Upper lobe of right lung (tissue), 1 donor: ENCODE measurements around the gene BAIAP2L1. TPM values are rescaled to one million over a fixed set of nuclear protein-coding genes. Genes with fewer than 3 reads are reported as not detected.
A peak's percentile ranks its signal among the peaks of the same experiment; 100 is the strongest.
"Not testable (repeated sequence)": the region's sequence is repeated elsewhere in the genome, so short reads cannot be mapped to it uniquely, and the experiment has no call there.

ENCODE experiments used
- ATAC-seq: fragments of 200-7000 bp; cut with Tn5 transposase; one replicate; pipeline ENCODE4 v1.9.1; 2020; ENCODE audit warnings: mild to moderate bottlenecking, moderate library complexity
- DNase-seq: peaks from one replicate; pipeline ENCODE4 v3.0.0-alpha.2; 2020
- H3K27ac ChIP-seq: fragments of 200-600 bp; one replicate; pipeline ENCODE4 v1.8.0; 2022
- H3K27me3 ChIP-seq: fragments of 200-600 bp; one replicate; pipeline ENCODE4 v1.8.0; 2022; ENCODE audit warnings: mild to moderate bottlenecking
- H3K36me3 ChIP-seq: fragments of 200-600 bp; one replicate; pipeline ENCODE4 v1.8.0; 2022
- H3K4me1 ChIP-seq: fragments of 200-600 bp; one replicate; pipeline ENCODE4 v1.8.0; 2022
- H3K4me3 ChIP-seq: fragments of 200-600 bp; one replicate; pipeline ENCODE4 v1.8.0; 2022; ENCODE audit warnings: mild to moderate bottlenecking
- H3K9me3 ChIP-seq: fragments of 200-600 bp; one replicate; pipeline ENCODE4 v1.8.0; 2022
- CTCF ChIP-seq: fragments of 200-600 bp; IDR thresholded peaks from one replicate; pipeline ENCODE4 v1.8.0; 2022; ENCODE audit warnings: antibody characterized with exemption
- intact Hi-C: fragments of 100-400 bp; cut with DNase I; formaldehyde crosslinking; loops from one replicate; pipeline ENCODE4 v1.11.0; 2022
- long read RNA-seq: library from polyadenylated mRNA; unstranded; transcript quantifications from one replicate; pipeline ENCODE4 v2.0.0, GENCODE V29; 2021
- total RNA-seq: library from RNA; stranded (reverse); fragmentation: NEBNext Ultra II Directional; extraction: Animal tissue kit (Norgen Biotek cat#: 25700); gene quantifications from one replicate; pipeline ENCODE4 v1.2.1, GENCODE V29; 2021
- donor health status: DM: no; HTN: yes; CAD: no; lungs with severe emphysema.

Gene BAIAP2L1, protein sequence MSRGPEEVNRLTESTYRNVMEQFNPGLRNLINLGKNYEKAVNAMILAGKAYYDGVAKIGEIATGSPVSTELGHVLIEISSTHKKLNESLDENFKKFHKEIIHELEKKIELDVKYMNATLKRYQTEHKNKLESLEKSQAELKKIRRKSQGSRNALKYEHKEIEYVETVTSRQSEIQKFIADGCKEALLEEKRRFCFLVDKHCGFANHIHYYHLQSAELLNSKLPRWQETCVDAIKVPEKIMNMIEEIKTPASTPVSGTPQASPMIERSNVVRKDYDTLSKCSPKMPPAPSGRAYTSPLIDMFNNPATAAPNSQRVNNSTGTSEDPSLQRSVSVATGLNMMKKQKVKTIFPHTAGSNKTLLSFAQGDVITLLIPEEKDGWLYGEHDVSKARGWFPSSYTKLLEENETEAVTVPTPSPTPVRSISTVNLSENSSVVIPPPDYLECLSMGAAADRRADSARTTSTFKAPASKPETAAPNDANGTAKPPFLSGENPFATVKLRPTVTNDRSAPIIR
- total RNA-seq, result 22.9 TPM
- long read RNA-seq, transcript BAIAP2L1-201 (14 exons, 3,622 nt), result major isoform, 8 of 31 reads
- long read RNA-seq, partial matches to known transcripts, result 14 of 31 reads
- long read RNA-seq, other reads (novel, unspliced or antisense), result 9 of 31 reads

- H3K27ac ChIP-seq, result peak within 1 kb of the TSS; percentile 74
- peaks cover 4% of the 10 kb centered on the region for H3K4me1 ChIP-seq
- no peaks in the 10 kb centered on the region for H3K27me3 ChIP-seq
- H3K36me3 ChIP-seq, result no peaks in the 10 kb centered on the region
- ATAC-seq (peak; percentile 98), DNase-seq (peak; percentile 96)
- H3K4me3 ChIP-seq, result peak within 1 kb of the TSS; percentile 61
- intact Hi-C loops, result loop anchor here (10.0 kb wide), 1 partner anchor 106 kb away; no protein-coding TSS in a partner anchor
- TF ChIP-seq CTCF, result no peak
- H3K9me3 ChIP-seq, result no peaks in the 10 kb centered on the region
Measured at GRCh38 chr7:98400542-98401340, at the start of gene BAIAP2L1. TSS of gene BAIAP2L1 (minus strand) at chr7:98401090. CDS start at chr7:98400852, 238 bp downstream.

GRCh38 chr7:98448766-98449165 is 47.9 kb upstream of the BAIAP2L1 start:
- H3K27ac ChIP-seq, result no peak overlapping the region
- H3K9me3 ChIP-seq, result no peaks in the 10 kb centered on the region
- no peak for DNase-seq
- H3K27me3 ChIP-seq, result no peaks in the 10 kb centered on the region
- H3K4me3 ChIP-seq, result no peak overlapping the region
- intact Hi-C loops, result no loop called here
- no peak for ATAC-seq
- H3K36me3 ChIP-seq, result no peaks in the 10 kb centered on the region
- no peaks in the 10 kb centered on the region for H3K4me1 ChIP-seq
- TF ChIP-seq CTCF, result no peak

GRCh38 chr7:98440992-98441391 is 40.1 kb upstream of the BAIAP2L1 start:
- ATAC-seq, H3K4me3 ChIP-seq, intact Hi-C loops, H3K27ac ChIP-seq, DNase-seq, H3K4me1 ChIP-seq, H3K36me3 ChIP-seq, H3K27me3 ChIP-seq, H3K9me3 ChIP-seq: not testable (repeated sequence)

DNA sequence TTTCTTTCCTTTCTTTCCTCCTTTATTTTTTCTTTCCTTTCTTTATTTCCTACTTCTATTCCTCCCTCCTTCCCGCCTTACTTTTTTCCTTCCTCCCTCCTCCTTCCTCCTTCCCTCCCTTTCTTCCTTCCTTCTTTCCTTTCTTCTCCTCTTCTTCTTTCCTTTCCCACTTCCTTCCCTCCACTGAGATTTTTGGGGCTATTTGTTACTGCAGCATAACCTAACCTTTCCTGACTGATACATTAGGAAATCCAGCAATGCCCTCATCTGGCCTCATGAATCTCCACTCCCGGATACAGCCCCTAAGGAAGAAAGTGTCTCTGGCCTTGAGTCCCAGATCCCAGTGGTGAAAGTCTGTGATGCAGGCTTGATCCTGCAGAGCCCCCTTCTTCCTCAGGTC is 38.6 kb upstream of the BAIAP2L1 start:
- Histone ChIP-seq H3K9me3 (no peaks in the 10 kb centered on the region), H3K27ac (no peak overlapping the region), H3K4me1 (no peaks in the 10 kb centered on the region), H3K27me3 (no peaks in the 10 kb centered on the region), H3K36me3 (no peaks in the 10 kb centered on the region), H3K4me3 (no peak overlapping the region)
- no peak for ATAC-seq
- no peak for DNase-seq
- no peak for TF ChIP-seq CTCF
- intact Hi-C loops, result no loop called here

- Histone ChIP-seq H3K27me3 (no peaks in the 10 kb centered on the region), H3K9me3 (no peaks in the 10 kb centered on the region), H3K4me3 (no peak overlapping the region), H3K27ac (no peak overlapping the region), H3K36me3 (no peaks in the 10 kb centered on the region), H3K4me1 (no peaks in the 10 kb centered on the region)
- TF ChIP-seq CTCF, result no peak
- ATAC-seq (no peak), DNase-seq (no peak)
- intact Hi-C loops, result loop anchor here (5.0 kb wide), 1 partner anchor 408 kb away; no protein-coding TSS in a partner anchor
Measured at GRCh38 chr7:98434087-98434486, 33.2 kb upstream of the BAIAP2L1 start.
